AG04449 (cell line): ENCODE measurements around the gene DPPA2.

ENCODE experiments used
- CTCF ChIA-PET: fragments of 350-600 bp; formaldehyde crosslinking; extraction: SDS; loops from one replicate; lab custom pipeline; 2021; ENCODE audit warnings: antibody characterized with exemption; lab: Yijun Ruan, JAX
- POLR2A ChIA-PET: fragments of 400-600, 350-600 bp; formaldehyde crosslinking; extraction: SDS; loops from one replicate; lab custom pipeline; 2020; ENCODE audit warnings: antibody characterized with exemption, inconsistent platforms; lab: Yijun Ruan, JAX
- DNase-seq: peaks from one replicate; pipeline ENCODE4 v3.0.0-alpha.2; 2010; ENCODE audit warnings: low read depth, low spot score
- H3K4me3 ChIP-seq: 2 replicates; pipeline ENCODE4 v1.5.1; 2011; ENCODE audit warnings: low read depth, mild to moderate bottlenecking, control low read depth, low read length
- TF ChIP-seq, protein P1 (sequence below): IDR thresholded peaks from one replicate; pipeline ENCODE4 v1.5.1; 2011; ENCODE audit warnings: mild to moderate bottlenecking, moderate library complexity, low read length, control low read depth, inconsistent platforms; ENCODE audit not compliant: insufficient read depth; ENCODE audit errors: missing control alignments

DPPA2 gene

DNA sequence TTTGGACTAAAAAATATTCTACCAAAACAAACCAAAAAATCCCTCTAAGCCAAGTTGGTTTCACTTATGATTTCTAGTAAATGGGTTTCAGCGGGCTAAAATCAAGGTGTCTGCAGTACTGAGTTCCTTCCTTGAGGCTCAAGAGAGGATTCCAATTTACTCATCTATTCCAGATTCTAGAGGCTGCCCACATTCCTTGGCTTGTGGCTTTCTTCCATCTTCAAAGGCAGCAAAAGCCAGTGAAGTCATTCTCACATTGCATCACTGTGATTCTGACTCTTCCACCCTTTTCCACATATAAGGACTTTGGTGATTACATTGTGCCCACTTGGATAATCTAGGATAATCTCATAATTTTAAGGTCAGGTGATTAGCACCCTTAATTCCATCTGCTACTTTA, 48.1 kb downstream of the DPPA2 start:
- no peak for DNase-seq
- ChIA-PET POLR2A (no interaction called here), CTCF (no interaction called here)
- H3K4me3 ChIP-seq: no peak overlapping the region
- TF ChIP-seq, protein P1, sequence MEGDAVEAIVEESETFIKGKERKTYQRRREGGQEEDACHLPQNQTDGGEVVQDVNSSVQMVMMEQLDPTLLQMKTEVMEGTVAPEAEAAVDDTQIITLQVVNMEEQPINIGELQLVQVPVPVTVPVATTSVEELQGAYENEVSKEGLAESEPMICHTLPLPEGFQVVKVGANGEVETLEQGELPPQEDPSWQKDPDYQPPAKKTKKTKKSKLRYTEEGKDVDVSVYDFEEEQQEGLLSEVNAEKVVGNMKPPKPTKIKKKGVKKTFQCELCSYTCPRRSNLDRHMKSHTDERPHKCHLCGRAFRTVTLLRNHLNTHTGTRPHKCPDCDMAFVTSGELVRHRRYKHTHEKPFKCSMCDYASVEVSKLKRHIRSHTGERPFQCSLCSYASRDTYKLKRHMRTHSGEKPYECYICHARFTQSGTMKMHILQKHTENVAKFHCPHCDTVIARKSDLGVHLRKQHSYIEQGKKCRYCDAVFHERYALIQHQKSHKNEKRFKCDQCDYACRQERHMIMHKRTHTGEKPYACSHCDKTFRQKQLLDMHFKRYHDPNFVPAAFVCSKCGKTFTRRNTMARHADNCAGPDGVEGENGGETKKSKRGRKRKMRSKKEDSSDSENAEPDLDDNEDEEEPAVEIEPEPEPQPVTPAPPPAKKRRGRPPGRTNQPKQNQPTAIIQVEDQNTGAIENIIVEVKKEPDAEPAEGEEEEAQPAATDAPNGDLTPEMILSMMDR: no peak

- H3K4me3 ChIP-seq: no peak overlapping the region
- no peak for DNase-seq
- TF ChIP-seq, protein P1: no peak
- CTCF ChIA-PET: no interaction called here
- POLR2A ChIA-PET: no interaction called here
These were observed 51.0 kb downstream of the DPPA2 start for GRCh38 chr3:109265295-109265694.

GRCh38 chr3:109257269-109257668, 59.0 kb downstream of the DPPA2 start:
- no peak for DNase-seq
- ChIA-PET CTCF (no interaction called here), POLR2A (no interaction called here)

DNA sequence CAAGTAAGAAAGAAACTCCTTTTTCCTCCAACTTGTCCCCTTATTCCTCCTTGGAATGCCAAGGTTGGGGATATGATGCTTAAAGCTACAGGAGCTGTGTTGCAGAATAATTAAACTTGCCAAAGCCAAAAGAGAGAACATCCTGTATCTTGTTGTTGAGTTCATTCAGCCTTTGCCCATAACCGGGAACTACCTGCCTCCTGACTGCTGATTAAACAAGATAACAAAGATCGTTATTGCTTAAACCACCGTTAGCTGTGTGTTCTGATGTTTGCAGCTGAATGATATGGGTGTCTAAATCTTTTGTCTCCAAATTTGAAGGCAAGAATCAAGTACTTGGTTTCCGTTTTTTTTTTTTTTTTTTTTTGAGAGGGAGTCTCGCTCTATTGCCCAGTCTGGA, 61.5 kb downstream of the DPPA2 start:
- H3K4me3 ChIP-seq: no peak overlapping the region
- DNase-seq: no peak
- CTCF ChIA-PET: no interaction called here
- POLR2A ChIA-PET: no interaction called here
- TF ChIP-seq, protein P1: no peak

More at GRCh38 chr3:109257269-109257668, 59.0 kb downstream of the DPPA2 start:
- H3K4me3 ChIP-seq: no peak overlapping the region
- TF ChIP-seq, protein P1: no peak

GRCh38 chr3:109252641-109253040, 63.7 kb downstream of the DPPA2 start:
- DNase-seq: no peak
- ChIA-PET CTCF (no interaction called here), POLR2A (no interaction called here)
- no peak overlapping the region for H3K4me3 ChIP-seq
- TF ChIP-seq, protein P1: no peak
